ENCODE results near the gene CNP.
A peak's percentile ranks its signal among the peaks of the same experiment; 100 is the strongest.
"Not testable (repeated sequence)": the region's sequence is repeated elsewhere in the genome, so short reads cannot be mapped to it uniquely, and the experiment has no call there.

CNP gene

GRCh38 chr17:42010266-42010680, 43.7 kb downstream of the CNP start:
- not testable (repeated sequence) for DNase-seq

GRCh38 chr17:42010898-42011516, 44.4 kb downstream of the CNP start:
- no peak for DNase-seq

- not testable (repeated sequence) for DNase-seq
Measured at GRCh38 chr17:42012363-42012762, 45.8 kb downstream of the CNP start.

- DNase-seq = not testable (repeated sequence)
Measured at GRCh38 chr17:42013740-42014139, 47.1 kb downstream of the CNP start.

GRCh38 chr17:42016411-42016831, 49.8 kb downstream of the CNP start:
- DNase-seq = no peak

GRCh38 chr17:42016941-42017865, 50.6 kb downstream of the CNP start, which contains the start of gene DNAJC7:
Gene DNAJC7, minus strand, starts transcription at chr17:42017439. Its CDS starts 23 bp downstream, at chr17:42017416.
- peak; percentile 77 for DNase-seq

GRCh38 chr17:42017866-42018200, 51.2 kb downstream of the CNP start:
- no peak for DNase-seq

- no peak for DNase-seq
Measured at GRCh38 chr17:42018339-42018738, 51.7 kb downstream of the CNP start.

GRCh38 chr17:42018988-42019387, 52.4 kb downstream of the CNP start:
- no peak for DNase-seq

GRCh38 chr17:42019509-42020404, 53.2 kb downstream of the CNP start, which contains the start of gene NKIRAS2:
Gene NKIRAS2, plus strand, starts transcription at chr17:42020090. Its CDS starts 1,488 bp downstream, at chr17:42021578.
- DNase-seq = peak; percentile 55

GRCh38 chr17:42020845-42021244, 54.2 kb downstream of the CNP start:
- not testable (repeated sequence) for DNase-seq

- no peak for DNase-seq
Measured at GRCh38 chr17:42023524-42024349, 57.1 kb downstream of the CNP start.

- DNase-seq = no peak
Measured at GRCh38 chr17:42025191-42025579, 58.6 kb downstream of the CNP start.

GRCh38 chr17:42025936-42026335, 59.3 kb downstream of the CNP start:
- no peak for DNase-seq

GRCh38 chr17:42026857-42027589, 60.4 kb downstream of the CNP start:
- no peak for DNase-seq

All from NCI-H187 treated with DMSO at 0.1 percent for 48 hours (cell line).